SK-MEL-5 (cell line): ENCODE results near the gene SAP30L. TPM values are rescaled to one million over a fixed set of nuclear protein-coding genes. Genes with fewer than 3 reads are reported as not detected.

Experiments used
- DNase-seq: peaks from one replicate; pipeline ENCODE4 v3.0.0-alpha.2; 2016; ENCODE audit warnings: low read depth, low spot score
- in situ Hi-C: cut with HindIII; loops from 2 replicates; pipeline ENCODE4 v1.10.0; 2016; ENCODE audit warnings: low sequenced_read_pairs, high pct_unique_total_duplicates, low pct_unique_long_range_greater_than_20kb
- total RNA-seq: library from RNA; depleted of rRNA; stranded (reverse); fragments of >200 nt; shearing (Covaris generic); gene quantifications from 2 replicates; pipeline ENCODE4 v1.2.3, GENCODE V29; 2014

The SAP30L gene
- total RNA-seq, 1 experiment from 2014 or later = 21.1 TPM

- in situ Hi-C loops = no loop called here
- DNase-seq = no peak
These were observed 39.3 kb downstream of the SAP30L start for GRCh38 chr5:154485096-154485491.

GRCh38 chr5:154485850-154486426 lies 40.1 kb downstream of the SAP30L start:
- no peak for DNase-seq
- in situ Hi-C loops = no loop called here

GRCh38 chr5:154486427-154486866 lies 40.6 kb downstream of the SAP30L start:
- no peak for DNase-seq
- in situ Hi-C loops = no loop called here

- DNase-seq = no peak
- in situ Hi-C loops = no loop called here
These were observed 41.7 kb downstream of the SAP30L start for GRCh38 chr5:154487541-154487940.

- in situ Hi-C loops = no loop called here
- no peak for DNase-seq
These were observed 46.1 kb downstream of the SAP30L start for GRCh38 chr5:154491941-154492340.

- no peak for DNase-seq
- in situ Hi-C loops = no loop called here
These were observed 47.5 kb downstream of the SAP30L start for GRCh38 chr5:154493274-154493673.

GRCh38 chr5:154494036-154494435 lies 48.2 kb downstream of the SAP30L start:
- DNase-seq = no peak
- in situ Hi-C loops = no loop called here

GRCh38 chr5:154498591-154498990 lies 52.8 kb downstream of the SAP30L start:
- DNase-seq = no peak
- in situ Hi-C loops = no loop called here

- no peak for DNase-seq
- in situ Hi-C loops = no loop called here
These were observed 53.2 kb downstream of the SAP30L start for GRCh38 chr5:154498994-154499393.

GRCh38 chr5:154501566-154501965 lies 55.8 kb downstream of the SAP30L start:
- in situ Hi-C loops = no loop called here
- DNase-seq = no peak

GRCh38 chr5:154502180-154502579 lies 56.4 kb downstream of the SAP30L start:
- no peak for DNase-seq
- in situ Hi-C loops = no loop called here

GRCh38 chr5:154503698-154504039 lies 57.9 kb downstream of the SAP30L start:
- in situ Hi-C loops = no loop called here
- DNase-seq = no peak

GRCh38 chr5:154505567-154505966 lies 59.8 kb downstream of the SAP30L start:
- DNase-seq = no peak
- in situ Hi-C loops = no loop called here

- DNase-seq = no peak
- in situ Hi-C loops = no loop called here
These were observed 60.4 kb downstream of the SAP30L start for GRCh38 chr5:154506049-154506715.

- in situ Hi-C loops = no loop called here
- no peak for DNase-seq
These were observed 60.9 kb downstream of the SAP30L start for GRCh38 chr5:154506716-154507080.

GRCh38 chr5:154508114-154508513 lies 62.3 kb downstream of the SAP30L start:
- in situ Hi-C loops = no loop called here

GRCh38 chr5:154509784-154510555 lies 64.2 kb downstream of the SAP30L start:
- DNase-seq = no peak
- in situ Hi-C loops = no loop called here

More at GRCh38 chr5:154508114-154508513, 62.3 kb downstream of the SAP30L start:
- no peak for DNase-seq
